GM21447 (cell line): ENCODE measurements around the gene OSBPL5.

Experiments used
- ATAC-seq: cut with Tn5 transposase; IDR thresholded peaks from one replicate; pipeline ENCODE4 v1.9.1; 2021; ENCODE audit not compliant: unreplicated experiment

Gene OSBPL5

GRCh38 chr11:3135481-3136440 is 29.3 kb downstream of the OSBPL5 start:
- no peak for ATAC-seq

- ATAC-seq, result no peak
Measured at GRCh38 chr11:3134651-3135480, 30.2 kb downstream of the OSBPL5 start.

- no peak for ATAC-seq
Measured at GRCh38 chr11:3134218-3134621, 30.9 kb downstream of the OSBPL5 start.

DNA sequence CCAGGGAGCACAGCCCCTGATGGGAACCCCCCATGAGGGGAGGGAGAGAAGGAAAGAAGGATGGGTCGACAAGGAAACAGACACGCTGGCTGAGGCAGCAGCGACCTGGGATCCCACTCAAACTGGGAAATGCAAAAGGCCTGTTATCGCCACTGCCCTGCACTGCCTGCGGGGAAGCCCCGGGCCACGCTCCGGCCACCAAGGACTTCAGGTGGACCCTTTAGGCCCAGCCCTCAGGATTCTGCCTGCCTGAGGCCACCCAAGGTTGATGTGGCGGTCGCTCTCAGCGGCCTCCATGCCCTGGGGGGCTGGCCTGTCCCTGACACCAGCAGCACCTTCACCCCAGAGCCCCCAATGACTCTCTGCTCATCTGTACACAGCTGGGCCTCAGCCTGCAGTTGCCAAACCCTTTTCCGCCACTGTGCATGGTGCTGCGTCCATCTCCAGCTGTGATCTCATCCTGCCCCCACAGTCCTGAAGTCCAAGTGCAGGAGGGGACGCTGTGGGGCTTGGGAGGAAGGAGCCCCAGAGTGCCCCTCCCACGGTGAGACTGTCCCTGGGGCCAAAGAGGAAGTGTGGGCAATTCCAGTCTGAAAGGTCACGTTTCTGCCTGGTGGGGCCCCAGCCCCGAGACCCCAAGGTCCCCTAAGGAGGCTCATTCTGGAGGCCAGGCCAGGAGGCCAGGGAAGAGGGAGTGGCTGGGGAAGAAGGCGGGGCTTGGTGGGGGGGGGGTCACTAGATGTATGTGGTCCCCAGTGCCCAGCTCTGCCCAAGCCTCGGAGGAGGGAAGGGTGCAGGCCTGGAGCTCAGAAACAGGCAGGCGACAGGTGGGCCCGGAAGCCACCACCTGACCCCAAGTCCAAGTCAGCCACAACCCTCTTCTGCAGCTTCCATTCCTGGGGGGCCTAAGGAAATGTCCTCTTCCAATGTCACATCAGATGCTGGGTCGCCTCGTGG is 31.6 kb downstream of the OSBPL5 start:
- ATAC-seq, result no peak

GRCh38 chr11:3132831-3133260 is 32.3 kb downstream of the OSBPL5 start:
- ATAC-seq, result no peak

DNA sequence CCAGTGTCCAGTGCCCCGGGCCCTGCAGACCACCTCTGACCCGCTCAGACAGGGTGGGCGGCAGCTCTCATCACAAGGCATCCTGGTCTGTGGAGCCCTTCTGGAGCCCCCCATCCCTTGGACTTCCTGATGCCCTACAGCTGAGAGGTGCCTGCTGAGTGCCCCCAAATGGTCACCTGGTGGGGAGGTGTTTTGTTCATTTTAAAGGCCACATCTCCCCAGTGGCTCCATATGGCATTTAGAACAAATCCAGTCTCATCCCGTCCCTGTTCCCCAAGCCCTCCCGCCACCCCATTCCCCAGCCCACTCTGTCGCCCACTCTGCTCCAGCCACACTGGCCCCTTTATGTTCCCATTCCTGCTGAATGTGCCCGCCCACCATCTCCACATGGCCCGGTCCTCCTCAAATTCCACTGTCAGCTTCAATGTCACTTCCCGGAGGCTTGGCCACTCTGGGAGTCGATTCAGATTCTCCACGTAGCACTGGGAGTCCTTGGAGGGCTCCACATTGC is 32.8 kb downstream of the OSBPL5 start:
- ATAC-seq, result no peak

GRCh38 chr11:3131330-3131941 is 33.7 kb downstream of the OSBPL5 start:
- ATAC-seq, result no peak

DNA sequence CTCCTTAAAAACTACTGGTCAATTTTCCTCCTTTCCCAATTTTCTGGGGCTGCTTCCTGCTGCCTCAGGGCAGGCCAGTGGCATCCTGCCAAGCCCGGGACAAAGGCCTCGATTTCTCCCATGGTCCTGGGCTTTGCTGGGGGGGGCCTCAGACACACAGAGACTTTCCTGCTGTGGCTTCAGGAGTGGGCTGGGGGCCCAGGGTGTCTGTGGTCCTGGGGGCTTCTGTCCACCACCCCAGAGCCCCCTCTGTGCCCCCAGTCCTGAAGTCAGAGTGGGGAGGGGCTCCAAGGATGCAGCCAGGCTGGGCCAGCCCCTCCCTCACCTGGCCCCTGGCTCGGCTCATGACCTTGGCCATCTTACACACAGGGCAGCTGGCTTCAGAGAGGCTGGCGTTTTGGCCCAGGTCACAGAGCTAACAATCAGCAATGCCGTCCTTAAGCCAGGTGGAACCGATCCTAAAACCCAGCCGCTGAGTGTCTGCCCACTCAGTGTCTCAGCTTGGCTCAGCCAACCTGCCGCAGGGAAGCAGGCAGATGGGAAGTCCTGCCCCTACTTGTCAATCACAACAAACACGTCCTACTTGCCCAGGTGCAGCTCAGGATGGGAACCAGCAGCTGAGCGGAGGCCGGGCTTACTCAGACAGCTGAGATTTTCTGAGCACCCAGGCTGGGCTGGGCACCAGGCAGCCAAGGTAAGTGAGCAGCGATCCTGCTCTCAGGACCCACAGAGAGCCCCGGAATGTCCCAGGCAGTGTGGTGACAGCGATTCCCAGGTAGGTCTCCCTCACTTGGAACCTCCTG is 34.6 kb downstream of the OSBPL5 start:
- ATAC-seq, result no peak

- ATAC-seq, result no peak
Measured at GRCh38 chr11:3129591-3130268, 35.4 kb downstream of the OSBPL5 start.

DNA sequence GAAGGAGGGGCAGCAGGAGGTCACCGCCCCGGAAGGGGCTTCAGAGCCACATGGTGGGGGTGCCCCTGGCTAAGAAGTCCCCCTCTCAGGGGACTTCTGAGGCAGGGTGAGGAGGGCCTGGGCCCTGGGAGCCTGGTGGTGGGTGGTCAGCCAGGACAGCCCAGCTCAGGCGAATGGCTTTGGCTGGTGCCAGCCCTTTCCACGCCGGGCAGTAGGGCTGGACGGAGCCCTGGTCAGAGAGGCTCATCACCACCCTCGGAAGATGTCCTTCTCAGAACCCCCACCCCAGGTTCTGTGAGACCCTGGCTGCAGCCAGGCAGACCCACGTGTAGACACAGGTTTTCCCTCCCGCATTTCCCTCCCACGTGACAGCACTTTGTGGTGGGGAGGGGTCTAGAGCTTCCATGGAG is 35.9 kb downstream of the OSBPL5 start:
- no peak for ATAC-seq

DNA sequence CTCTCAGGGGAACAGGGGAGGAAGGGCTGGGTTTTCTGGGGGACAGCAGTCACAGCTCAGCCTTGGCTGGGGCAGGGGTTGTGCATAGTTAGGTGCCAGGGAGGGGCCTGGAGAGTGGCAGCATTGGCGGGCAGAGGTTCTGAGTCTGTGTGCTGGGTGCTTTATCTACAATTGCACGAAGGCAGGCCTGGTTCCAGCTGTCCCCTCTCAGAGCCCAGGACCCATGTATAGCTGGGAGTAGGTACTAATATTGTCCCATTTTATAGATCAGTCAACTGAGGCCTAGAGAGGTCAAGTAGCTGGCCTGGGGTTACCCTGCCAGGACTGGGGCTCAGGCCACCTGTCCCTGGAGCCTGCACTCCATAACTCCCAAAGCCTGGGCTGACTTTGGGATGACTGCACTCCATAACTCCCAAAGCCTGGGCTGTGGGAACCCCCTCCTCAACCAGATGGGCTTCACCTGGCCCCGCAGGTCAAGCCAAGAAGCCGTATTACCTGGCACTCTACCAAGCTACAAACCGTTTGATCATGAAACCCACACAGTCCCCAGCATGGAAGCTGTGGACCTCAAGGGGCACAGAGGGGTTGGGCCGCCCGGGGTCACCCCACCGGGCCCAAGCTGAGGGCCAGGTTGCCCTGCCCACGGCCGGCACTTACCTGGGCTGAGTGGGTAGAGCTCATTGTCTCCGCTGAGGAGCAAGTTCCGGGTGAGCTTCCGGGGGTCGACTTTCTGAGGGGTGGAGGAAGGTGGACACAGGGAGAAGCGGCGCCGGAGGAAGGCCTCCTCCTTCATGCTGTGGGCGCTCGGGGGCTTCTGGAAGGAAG is 36.5 kb downstream of the OSBPL5 start:
- ATAC-seq, result no peak

- no peak for ATAC-seq
Measured at GRCh38 chr11:3127706-3128355, 37.3 kb downstream of the OSBPL5 start.

GRCh38 chr11:3126901-3127691 is 38.0 kb downstream of the OSBPL5 start:
- no peak for ATAC-seq

DNA sequence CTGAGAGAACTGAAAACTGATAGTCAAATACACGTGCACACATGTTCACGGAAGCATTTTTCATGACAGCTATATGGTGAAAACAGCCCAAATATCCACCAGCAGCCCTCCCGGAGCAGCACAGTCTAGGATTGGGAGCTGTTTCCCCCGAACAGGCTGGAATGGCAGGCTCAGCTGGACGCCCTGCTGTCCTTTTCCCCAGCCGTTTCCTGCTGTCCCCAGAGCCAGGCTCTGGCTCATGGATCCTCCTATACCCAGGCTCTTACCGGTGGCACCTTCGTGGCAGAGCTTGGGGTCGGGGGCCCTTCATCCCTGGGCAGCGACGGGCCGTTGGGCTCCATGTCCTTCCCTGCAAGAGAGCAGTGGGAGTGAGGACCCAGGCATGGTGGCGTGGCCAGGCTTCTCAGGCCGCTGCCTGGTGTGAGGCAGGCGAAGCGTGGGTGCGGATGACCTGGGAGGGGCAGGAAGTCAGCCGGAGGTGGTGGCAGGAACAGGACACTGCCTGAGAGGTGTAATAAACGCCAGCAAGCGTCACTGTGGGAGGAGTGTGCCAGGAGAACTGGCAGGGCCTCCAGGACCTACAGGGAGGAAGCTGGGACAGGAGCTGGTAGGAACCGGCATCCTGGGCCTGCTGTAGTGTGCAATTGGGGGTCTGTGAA is 38.8 kb downstream of the OSBPL5 start:
- ATAC-seq, result no peak

- ATAC-seq, result no peak
Measured at GRCh38 chr11:3124821-3125220, 40.3 kb downstream of the OSBPL5 start.
